Breast epithelium (tissue), 3 donors: Measurements from ENCODE around the gene ATP7B.

Experiments used
- POLR2A ChIP-seq: fragments of 450-650 bp; IDR thresholded peaks from one replicate; pipeline ENCODE4 v1.6.1; 2016; ENCODE audit warnings: antibody characterized with exemption, mild to moderate bottlenecking, moderate library complexity
- POLR2AphosphoS5 ChIP-seq, 3 donors: sonication (generic); formaldehyde crosslinking; IDR thresholded peaks; one replicate each; pipeline ENCODE4 v1.6.1; 2017; ENCODE audit warnings: antibody characterized with exemption in 3 of 3
- TF ChIP-seq, protein P1 (sequence below), 3 donors: fragments of 450-650 bp; IDR thresholded peaks; one replicate each; pipeline ENCODE4 v1.5.1; 2016 to 2017; ENCODE audit warnings: antibody characterized with exemption in 3 of 3, mild to moderate bottlenecking in 3 of 3, moderate library complexity in 3 of 3

DNA sequence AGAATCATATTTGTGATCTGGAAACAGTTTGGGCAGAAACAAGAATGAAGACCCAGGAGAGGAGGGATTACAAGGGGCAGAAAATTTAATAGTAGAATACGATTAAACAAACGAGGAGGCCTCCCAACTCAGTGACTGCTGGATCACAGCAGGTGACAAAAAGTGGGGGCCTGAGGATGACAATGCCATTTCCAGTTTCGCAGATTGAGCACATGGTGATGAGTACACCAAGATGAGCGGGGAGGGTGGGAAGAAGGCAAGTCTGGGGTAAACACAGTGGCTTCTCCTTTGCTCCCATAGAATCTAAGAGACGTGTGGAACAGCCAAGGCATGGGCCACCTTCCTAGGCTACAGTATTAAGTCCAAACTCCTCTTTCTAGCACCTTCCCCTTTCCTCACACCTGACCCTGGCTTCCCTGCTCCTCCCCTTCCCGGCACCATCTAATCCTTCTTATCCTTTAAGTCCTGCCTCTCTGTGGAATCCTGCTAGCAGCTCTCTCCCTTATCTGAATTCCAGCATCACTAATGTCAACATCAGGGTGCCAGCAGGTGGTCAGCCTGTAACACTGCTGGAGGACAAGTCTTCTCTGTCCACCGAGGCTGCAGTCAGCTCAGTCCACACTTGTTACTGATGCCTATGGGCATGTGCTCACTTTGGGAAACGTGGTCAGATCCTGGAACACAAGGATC, 13.5 kb downstream of the ATP7B start:
- TF ChIP-seq, protein P1, sequence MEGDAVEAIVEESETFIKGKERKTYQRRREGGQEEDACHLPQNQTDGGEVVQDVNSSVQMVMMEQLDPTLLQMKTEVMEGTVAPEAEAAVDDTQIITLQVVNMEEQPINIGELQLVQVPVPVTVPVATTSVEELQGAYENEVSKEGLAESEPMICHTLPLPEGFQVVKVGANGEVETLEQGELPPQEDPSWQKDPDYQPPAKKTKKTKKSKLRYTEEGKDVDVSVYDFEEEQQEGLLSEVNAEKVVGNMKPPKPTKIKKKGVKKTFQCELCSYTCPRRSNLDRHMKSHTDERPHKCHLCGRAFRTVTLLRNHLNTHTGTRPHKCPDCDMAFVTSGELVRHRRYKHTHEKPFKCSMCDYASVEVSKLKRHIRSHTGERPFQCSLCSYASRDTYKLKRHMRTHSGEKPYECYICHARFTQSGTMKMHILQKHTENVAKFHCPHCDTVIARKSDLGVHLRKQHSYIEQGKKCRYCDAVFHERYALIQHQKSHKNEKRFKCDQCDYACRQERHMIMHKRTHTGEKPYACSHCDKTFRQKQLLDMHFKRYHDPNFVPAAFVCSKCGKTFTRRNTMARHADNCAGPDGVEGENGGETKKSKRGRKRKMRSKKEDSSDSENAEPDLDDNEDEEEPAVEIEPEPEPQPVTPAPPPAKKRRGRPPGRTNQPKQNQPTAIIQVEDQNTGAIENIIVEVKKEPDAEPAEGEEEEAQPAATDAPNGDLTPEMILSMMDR (IDR thresholded peaks at IDR 0.05), result no peak
- TF ChIP-seq POLR2A (no peak), POLR2AphosphoS5 (IDR thresholded peaks at IDR 0.05) (no peak)
